T follicular helper cell (primary cell): ENCODE measurements around the gene STX1B.
A peak's percentile ranks its signal among the peaks of the same experiment; 100 is the strongest.

ENCODE experiments used
- DNase-seq: peaks from one replicate; pipeline ENCODE4 v3.0.0-alpha.2; 2020; ENCODE audit warnings: low read depth

Gene STX1B

DNA sequence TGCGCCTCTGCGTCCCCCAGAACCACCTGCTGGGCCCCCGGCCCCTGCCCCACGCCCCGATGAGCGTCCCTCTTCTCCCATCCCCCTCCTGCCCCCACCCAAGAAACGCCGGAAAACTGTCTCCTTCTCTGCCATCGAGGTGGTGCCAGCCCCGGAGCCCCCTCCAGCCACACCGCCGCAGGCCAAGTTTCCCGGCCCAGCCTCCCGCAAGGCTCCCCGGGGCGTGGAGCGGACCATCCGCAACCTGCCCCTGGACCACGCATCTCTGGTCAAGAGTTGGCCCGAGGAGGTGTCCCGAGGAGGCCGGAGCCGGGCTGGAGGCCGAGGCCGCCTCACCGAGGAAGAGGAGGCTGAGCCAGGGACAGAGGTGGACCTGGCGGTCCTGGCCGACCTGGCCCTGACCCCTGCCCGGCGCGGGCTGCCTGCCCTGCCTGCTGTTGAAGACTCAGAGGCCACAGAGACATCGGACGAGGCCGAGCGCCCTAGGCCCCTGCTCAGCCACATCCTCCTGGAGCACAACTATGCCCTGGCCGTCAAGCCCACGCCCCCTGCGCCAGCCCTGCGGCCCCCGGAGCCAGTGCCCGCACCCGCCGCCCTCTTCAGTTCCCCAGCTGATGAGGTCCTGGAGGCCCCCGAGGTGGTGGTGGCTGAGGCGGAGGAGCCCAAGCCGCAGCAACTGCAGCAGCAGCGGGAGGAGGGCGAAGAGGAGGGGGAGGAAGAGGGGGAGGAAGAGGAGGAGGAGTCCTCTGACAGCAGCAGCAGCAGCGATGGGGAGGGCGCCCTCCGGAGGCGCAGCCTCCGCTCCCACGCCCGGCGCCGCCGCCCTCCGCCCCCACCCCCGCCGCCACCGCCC, 31.0 kb downstream of the STX1B start:
- no peak for DNase-seq

DNA sequence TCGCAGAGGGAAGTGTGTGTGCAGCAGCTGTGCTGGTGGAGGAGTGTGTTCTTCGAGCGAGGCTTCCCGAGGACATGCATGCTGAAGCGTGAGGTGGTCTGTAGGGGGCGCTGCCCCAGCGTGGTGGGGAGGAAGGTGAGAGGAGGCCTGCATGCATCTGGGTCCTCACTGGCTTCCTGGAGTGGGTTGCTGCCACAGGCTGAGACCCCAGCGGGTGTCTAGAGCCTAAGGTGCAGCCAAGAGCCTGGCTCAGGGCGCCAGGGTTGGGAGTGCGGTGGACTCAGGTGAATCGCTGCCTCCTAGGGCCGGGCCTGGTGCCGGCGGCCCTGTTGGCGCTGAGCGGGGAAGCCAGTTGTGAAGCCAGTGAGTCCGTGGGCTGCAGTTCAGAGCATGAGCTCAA, 32.9 kb downstream of the STX1B start:
- no peak for DNase-seq

DNA sequence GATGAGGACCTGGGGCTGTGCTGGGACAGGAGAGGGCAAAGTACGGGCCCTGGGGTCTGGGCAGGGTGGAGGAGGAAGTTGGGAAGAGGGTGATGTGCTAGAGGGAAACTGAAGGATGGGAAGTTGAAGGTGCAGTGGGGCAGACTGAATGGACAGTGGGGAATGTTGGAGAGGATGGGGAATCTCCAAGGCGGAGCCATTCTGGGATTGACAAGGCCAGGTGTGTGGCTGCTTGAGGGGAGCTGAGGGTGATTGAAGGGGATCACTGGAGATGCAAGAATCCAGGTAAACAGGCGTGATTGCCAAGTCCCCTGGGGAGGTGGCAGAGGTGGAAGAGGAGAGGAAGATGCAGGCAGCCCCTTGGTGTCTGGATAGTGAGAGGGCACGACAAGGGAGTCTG, 34.0 kb downstream of the STX1B start:
- no peak for DNase-seq

DNA sequence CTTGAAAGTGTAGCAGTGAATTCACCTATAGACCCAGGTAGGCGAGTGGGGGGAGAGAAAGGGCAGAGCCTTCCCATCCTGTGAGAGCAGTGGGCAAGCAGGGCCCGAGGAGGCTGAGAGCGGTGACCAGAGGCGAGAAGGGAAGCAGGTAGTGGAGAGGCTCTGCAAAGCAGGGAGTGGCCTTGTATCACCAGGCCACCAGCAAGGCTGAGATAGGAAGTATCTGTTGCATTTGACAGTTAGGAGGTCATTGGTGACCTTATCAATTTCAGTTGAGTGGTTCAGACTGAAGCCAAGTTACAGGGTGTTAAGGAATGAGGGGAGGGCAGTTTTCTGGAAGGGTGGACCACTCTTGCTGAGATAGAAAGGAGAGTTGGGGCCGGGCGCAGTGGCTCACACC, 36.1 kb downstream of the STX1B start:
- no peak for DNase-seq

DNA sequence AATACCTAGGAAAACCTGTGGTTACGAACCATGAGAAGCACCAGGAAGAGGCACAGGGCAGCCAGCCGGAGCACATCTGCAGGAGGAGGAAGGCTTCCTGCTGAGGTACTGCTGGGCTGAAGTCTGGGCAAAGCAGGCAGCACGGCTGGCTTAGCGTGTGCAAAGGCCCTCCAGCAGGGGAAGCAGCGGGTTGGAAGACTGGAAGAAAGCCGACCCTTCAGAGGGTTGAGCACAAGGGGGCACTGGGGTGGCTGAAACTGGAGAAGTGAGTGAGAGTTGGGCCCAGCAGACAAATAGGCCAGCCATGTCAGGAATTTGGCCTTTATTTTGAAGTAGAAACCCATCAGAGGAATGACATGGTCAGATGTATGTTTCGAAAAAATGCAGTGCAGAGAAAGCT, 37.6 kb downstream of the STX1B start:
- DNase-seq, result no peak

DNA sequence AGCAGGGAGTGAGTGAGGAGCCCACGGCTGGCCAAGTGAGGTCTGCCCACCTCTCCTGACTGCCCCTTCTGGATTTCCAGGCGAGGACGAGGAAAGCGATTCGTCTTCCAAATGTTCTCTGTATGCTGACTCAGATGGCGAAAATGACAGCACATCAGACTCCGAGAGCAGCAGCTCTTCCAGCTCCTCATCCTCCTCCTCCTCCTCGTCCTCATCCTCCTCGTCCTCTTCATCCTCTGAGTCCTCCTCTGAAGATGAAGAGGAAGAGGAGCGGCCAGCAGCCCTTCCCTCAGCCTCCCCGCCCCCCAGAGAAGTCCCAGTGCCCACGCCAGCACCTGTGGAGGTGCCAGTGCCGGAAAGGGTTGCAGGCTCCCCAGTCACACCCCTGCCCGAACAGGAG, 39.1 kb downstream of the STX1B start:
- no peak for DNase-seq

DNA sequence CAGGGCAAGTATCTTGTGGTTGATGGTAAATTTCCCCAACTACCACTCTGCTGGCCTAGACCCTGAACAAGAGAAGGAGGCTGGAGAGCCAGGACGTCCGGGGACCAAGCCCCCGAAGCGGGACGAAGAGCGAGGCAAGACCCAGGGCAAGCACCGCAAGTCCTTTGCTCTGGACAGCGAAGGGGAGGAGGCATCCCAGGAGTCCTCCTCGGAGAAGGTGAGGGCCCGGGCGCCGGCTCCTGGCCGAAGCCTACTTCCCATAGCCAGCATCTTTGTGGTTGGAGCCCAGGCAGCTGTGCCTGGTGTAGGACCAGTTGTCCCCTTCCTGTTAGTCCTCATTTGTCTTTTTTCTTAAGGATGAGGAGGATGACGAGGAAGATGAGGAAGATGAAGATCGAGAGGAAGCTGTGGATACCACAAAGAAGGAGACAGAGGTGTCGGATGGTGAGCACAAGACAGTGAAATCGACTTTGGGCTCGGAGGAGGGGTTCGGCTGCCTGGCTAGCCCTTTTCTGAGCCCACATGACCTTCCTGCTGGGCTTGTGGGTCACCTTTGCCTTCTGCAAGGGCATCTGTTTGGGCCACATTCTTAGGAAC, 41.1 kb downstream of the STX1B start:
- DNase-seq, result no peak

DNA sequence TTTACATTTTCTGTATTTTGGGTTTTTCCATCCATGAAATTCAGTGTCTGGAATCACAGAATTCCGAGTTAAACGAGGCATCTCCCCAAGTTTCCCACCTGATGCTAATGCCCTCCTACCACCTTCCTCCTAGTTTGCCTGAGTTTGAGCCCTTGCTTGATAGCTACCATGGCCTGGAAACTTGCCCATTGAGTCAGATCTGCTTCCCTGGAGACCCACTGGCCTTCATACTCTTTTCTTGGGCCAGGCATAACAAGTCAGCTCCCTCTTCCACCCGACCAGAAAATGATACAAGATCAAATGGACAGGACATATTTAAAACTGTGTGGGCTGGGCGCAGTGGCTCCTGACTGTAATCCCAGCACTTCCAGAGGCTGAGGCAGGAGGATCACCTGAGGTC, 42.6 kb downstream of the STX1B start:
- no peak for DNase-seq

DNA sequence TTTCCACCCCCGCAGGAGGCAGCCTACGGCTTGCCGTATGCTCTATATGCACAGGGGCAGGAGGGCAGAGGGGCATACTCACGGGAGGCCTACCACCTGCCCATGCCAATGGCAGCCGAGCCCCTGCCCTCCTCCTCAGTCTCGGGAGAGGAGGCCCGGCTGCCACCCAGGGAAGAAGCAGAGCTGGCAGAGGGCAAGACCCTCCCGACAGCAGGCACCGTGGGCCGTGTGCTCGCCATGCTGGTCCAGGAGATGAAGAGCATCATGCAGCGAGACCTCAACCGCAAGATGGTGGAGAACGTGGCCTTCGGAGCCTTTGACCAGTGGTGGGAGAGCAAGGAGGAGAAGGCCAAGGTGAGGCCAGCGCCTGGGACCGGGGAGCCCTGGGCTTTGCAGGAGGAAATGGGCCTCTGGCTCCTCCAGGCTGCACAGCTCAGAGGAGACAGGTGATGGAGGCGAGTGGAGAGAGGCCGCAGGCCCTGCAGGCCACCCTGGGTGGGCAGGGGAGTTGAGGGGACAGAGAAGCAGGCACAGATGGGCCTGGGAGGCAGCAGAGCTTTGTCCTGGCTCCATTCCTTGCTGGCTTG, 44.3 kb downstream of the STX1B start:
- DNase-seq, result no peak

DNA sequence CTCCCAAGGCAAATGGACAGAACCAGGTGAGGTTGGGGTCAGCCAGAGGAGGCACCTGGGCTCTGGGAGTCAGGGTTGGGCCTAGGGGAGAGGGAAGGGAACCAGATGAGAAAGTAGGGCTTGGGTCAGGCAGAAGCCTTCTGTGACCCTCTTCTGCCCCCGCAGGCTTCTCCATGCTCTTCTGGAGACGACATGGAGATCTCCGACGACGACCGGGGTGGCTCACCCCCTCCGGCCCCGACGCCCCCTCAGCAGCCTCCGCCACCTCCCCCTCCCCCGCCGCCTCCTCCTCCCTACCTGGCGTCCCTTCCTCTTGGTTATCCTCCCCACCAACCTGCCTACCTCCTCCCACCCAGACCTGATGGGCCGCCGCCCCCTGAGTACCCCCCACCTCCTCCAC, 45.0 kb downstream of the STX1B start:
- no peak for DNase-seq

DNA sequence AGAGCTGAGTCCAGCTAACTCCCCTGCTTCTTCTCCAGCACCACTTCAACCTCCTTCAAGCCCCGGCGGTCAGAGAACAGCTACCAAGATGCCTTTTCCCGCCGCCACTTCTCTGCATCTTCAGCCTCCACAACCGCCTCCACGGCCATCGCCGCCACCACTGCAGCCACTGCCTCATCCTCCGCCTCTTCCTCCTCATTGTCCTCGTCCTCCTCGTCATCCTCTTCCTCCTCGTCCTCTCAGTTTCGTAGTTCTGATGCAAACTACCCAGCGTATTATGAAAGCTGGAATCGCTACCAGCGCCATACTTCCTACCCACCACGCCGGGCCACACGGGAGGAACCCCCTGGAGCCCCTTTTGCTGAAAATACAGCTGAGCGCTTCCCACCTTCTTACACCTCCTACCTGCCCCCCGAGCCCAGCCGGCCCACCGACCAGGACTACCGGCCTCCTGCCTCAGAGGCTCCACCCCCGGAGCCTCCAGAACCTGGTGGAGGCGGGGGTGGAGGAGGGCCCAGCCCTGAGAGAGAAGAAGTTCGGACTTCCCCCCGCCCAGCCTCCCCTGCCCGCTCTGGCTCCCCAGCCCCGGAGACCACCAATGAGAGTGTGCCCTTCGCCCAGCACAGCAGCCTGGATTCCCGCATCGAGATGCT, 45.7 kb downstream of the STX1B start:
- DNase-seq, result no peak

DNA sequence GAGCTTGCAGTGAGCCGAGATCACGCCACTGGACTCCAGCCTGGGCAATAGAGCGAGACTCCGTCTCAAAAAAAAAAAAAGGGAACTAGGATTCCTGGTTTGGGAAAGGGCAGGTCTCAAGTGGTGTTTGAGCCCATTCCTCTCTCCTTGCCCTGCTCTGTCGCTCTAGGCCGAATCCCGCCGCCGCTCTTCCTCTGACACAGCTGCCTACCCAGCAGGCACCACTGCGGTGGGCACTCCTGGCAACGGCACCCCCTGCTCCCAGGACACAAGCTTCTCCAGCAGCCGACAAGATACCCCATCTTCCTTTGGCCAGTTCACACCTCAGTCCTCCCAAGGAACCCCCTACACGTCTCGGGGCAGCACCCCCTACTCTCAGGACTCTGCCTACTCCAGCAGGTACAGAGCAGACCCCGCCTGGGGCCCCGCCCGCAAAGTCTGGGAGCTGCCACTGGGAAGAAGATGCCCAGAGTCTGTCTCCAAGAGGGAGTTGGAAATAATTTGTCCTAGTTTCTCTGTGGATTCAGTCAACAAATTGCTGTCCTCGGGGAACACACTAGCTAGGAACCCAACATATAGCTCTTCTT, 46.4 kb downstream of the STX1B start:
- no peak for DNase-seq

DNA sequence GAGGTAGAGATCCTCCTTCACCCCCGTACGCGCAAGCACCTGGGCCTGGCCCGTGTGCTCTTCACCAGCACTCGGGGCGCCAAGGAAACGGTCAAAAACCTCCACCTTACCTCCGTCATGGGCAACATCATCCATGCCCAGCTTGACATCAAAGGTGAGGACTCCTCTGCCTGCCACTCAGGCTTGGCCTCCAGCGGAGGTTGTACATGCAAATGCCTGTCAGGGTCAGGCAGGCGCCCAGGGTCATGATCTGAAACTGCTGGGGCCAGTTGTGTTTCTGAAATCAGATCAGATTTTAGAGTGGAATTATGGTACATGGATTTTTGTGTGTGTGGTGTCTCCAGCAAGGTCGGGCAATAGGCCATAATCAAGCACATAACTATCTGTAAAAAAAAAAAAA, 49.1 kb downstream of the STX1B start:
- no peak for DNase-seq

DNA sequence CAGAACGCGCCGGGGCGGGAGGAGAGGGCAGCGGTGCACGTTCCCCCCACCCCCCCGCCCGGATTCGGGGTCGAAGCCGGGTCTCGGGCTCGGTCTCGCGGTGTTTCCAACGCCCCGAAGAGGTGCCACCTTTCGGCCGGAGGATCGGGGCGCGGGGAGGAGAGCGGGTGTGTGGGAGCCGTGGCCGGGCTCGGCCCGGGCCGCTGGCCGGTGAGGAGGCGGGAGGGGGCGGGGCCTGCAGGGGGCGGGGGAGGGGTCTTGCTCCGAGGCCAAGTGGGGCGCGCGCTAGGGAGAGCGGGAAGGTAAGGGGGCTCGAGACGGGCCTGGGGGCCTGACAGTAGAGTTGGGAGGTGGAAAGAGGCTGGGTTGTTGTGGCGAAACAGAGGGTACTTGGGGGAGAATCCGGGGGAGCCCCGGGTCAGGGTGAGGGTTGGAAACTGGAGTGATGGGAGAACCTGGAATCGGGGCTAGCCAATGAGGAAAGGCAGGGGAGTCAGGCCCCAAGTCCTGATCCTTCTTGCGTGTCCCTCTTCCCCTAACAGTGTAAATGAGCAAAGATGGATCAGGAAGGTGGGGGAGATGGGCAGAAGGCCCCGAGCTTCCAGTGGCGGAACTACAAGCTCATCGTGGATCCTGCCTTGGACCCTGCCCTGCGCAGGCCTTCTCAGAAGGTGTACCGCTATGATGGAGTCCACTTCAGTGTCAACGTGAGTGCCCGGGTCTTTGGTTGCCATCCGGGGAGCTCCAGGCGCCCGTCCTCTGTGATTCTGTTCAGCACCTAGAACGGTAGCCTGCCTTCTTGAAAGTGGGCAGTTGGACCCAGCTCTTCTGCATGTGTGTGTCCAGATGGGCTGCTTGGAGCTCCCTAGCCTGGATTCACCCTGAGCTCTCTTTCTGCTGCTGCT, 52.0 kb downstream of the STX1B start:
- DNase-seq, result peak; percentile 57

DNA sequence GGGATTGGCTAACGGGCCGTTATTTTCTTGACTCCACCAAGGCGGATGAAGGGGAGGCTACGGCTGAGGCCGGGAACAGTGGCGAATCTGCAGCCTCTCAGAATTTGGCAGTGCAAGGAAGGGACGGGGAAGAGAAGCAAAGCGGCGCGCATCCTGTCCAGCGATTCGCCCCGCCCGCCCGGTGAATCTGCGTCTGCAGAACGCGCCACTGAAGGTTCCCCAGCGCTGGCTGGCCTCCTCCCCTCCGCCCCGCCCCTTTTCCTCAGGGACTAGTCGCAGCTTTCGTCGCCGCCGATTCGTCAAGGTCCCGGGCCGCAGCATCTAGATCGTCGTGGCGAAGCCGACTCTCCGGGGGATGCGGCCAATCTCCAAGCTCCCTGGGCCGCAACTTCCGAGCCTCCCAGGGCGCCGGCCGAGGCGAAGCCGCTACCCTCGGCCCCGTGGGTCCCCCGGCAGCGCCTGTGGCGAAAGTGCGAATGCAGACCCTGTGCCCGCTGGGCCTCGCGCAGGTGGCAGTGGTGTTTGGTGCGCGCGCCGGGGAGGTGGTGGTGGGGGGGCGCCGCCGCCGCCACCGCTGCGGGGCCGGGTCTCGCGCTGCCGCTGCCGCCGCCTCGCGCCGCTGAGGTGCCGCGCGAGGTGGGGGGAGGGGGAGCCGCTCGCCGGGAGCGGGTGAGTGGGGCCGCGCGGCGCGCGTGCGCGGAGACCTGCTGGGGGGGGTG, 52.8 kb downstream of the STX1B start, which contains the start of gene SETD1A:
TSS of gene SETD1A (plus strand) at position 299 of the 719 bp plus-strand sequence. CDS start 978 bp downstream, outside the sequence.
- DNase-seq, result peak; percentile 95

DNA sequence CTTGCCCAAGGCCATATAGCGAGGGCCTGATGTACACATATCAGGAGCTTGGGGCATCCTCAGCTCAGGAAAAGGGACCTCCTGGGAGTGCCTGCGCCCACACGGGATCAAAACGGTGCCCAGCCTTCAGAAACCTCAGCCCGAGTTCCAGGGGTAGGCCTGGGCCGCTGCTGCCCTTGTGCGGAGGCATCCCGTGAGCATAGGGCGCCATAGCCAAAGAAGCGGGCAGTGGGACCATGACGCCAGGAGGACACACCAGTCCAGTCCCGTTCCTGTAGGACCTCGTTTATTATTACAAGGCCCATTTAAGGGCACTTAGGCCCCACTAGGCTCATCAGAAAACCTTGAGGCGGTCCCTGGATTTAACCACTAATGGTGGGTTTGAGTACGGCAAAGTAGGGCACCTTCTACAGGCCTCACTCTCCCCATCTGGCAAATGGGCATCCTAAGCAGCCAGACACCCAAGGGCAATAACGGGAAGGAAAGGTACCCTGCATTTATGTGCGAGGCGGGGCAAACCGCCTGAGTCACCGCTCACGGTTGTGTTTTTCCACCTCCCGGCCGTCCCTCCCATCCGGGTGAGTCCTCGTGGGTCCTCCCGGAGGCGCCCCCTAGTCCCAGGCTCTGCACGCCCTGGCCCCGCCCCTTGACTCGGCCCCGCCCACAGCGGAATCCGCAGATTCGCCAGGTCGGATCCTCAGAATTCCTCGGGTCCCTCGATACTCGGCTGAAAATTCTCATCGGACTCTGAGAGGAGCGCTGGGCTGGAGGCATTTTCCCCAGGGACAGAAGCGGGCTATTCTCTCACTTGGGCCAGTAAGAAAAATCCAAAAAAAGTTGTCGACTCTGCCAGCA, 53.6 kb downstream of the STX1B start:
- DNase-seq, result peak; percentile 77

DNA sequence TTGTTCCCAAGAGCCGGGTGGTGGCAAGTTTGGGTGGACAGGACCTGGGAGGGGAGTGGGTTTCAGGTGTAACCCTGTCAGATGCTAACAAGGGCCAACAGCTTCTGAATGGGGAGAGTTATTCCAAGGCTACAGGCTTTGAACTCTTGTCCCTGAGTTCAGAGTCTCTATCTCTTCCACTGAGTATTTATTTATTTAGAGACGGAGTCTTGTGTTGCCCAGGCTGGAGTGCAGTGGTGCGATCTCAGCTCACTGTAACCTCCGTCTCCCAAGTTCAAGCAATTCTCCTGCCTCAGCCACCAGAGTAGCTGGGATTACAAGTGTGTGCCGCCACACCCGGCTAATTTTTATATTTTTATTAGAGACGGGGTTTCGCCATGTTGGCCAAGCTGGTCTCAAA, 55.4 kb downstream of the STX1B start:
- no peak for DNase-seq

DNA sequence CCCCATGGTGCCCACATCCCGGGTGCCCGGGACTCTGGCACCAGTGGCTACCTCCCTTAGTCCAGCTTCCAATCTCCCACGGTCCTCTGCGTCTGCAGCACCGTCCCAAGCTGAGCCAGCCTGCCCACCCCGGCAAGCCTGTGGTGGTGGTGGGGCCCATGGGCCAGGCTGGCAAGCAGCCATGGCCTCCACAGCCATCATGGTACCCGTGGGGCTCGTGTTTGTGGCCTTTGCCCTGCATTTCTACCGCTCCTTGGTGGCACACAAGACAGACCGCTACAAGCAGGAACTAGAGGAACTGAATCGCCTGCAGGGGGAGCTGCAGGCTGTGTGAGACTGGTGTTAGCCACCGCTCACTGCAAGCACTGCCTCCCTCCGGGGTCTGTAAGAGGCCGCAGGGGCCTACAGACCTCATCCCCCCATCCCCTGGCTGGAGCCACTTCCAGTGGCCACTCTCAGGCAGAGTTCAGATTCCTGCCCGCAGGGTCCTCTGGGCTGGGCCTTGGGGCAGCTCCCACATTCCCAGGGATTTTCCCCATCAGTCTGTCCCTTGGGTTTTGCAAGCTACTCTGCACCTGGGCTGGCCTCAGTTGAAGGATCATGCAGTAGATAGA, 56.8 kb downstream of the STX1B start:
- peak; percentile 36 for DNase-seq

DNA sequence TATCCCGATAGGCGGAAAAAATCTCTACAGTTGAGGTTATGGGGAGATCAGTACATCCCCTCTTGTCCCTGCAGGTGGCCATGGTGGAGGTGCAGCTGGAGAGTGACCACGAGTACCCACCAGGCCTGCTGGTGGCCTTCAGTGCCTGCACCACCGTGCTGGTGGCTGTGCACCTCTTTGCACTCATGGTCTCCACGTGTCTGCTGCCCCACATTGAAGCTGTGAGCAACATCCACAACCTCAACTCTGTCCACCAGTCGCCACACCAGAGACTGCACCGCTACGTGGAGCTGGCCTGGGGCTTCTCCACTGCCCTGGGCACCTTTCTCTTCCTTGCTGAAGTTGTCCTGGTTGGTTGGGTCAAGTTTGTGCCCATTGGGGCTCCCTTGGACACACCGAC, 57.3 kb downstream of the STX1B start:
- DNase-seq, result no peak
